ENCODE measurements around the gene ELP4. TPM values are rescaled to one million over a fixed set of nuclear protein-coding genes. Genes with fewer than 3 reads are reported as not detected.
"Not testable (repeated sequence)": the region's sequence is repeated elsewhere in the genome, so short reads cannot be mapped to it uniquely, and the experiment has no call there.

The ELP4 gene
- total RNA-seq, 1 donor from 2014 or later = 15.0 TPM

DNA sequence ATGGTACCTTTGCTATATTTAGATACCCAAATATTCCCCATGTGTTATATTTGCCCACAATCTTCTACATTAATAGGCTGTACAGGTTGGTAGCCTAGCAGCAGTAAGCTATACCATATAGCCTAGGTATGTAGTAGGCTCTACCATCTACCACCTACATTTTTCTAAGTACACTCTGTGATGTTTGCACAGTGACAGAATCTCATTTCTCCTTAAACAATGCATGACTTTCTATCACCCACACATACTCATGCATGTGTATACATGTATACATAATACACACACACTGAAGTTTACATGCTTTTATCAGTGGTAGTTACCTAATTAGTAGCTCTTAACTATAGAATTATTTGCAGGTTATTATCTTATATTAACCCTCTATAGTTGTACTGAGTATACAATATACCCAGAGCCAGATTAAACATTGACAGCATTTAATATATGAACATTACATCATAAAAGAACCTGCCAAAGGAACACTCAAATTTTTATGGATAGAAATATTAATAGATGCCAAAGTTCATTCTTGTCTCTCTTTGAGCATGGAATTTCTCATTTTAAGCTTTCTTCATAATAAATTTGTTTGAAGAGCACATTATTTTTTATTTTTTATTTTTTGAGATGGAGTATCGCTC is 51.4 kb downstream of the ELP4 start:
- H3K4me3 Mint-ChIP-seq (ENCODE audit: unreplicated experiment) = no peak overlapping the region
- H3K27me3 Mint-ChIP-seq (ENCODE audit: unreplicated experiment) = no peaks in the 10 kb centered on the region
- no peaks in the 10 kb centered on the region for H3K36me3 Mint-ChIP-seq (ENCODE audit: unreplicated experiment)
- H3K27ac Mint-ChIP-seq (ENCODE audit: unreplicated experiment) = no peak overlapping the region
- peaks cover 11% of the 10 kb centered on the region for H3K4me1 Mint-ChIP-seq (ENCODE audit: unreplicated experiment)
- no peak for DNase-seq (ENCODE audit: extremely low spot score, unreplicated experiment)
- H3K9me3 Mint-ChIP-seq (ENCODE audit: unreplicated experiment) = no peaks in the 10 kb centered on the region
- TF ChIP-seq, protein P1, sequence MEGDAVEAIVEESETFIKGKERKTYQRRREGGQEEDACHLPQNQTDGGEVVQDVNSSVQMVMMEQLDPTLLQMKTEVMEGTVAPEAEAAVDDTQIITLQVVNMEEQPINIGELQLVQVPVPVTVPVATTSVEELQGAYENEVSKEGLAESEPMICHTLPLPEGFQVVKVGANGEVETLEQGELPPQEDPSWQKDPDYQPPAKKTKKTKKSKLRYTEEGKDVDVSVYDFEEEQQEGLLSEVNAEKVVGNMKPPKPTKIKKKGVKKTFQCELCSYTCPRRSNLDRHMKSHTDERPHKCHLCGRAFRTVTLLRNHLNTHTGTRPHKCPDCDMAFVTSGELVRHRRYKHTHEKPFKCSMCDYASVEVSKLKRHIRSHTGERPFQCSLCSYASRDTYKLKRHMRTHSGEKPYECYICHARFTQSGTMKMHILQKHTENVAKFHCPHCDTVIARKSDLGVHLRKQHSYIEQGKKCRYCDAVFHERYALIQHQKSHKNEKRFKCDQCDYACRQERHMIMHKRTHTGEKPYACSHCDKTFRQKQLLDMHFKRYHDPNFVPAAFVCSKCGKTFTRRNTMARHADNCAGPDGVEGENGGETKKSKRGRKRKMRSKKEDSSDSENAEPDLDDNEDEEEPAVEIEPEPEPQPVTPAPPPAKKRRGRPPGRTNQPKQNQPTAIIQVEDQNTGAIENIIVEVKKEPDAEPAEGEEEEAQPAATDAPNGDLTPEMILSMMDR (IDR thresholded peaks at IDR 0.05) = no peak

DNA sequence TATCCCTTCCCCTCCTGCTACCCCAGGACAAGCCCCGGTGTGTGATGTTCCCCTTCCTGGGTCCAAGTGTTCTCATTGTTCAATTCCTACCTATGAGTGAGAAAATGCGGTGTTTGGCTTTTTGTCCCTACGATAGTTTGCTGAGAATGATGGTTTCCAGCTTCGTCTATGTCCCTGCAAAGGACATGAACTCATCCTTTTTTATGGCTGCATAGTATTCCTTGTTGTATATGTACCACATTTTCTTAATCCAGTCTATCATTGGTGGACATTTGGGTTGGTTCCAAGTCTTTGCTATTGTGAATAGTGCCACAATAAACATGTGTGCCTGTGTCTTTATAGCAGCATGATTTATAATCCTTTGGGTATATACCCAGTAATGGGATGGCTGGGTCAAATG is 55.0 kb downstream of the ELP4 start:
- DNase-seq (ENCODE audit: extremely low spot score, unreplicated experiment); H3K4me1 Mint-ChIP-seq (ENCODE audit: unreplicated experiment); H3K27me3 Mint-ChIP-seq (ENCODE audit: unreplicated experiment); H3K4me3 Mint-ChIP-seq (ENCODE audit: unreplicated experiment); H3K9me3 Mint-ChIP-seq (ENCODE audit: unreplicated experiment); H3K27ac Mint-ChIP-seq (ENCODE audit: unreplicated experiment); H3K36me3 Mint-ChIP-seq (ENCODE audit: unreplicated experiment): not testable (repeated sequence)

DNA sequence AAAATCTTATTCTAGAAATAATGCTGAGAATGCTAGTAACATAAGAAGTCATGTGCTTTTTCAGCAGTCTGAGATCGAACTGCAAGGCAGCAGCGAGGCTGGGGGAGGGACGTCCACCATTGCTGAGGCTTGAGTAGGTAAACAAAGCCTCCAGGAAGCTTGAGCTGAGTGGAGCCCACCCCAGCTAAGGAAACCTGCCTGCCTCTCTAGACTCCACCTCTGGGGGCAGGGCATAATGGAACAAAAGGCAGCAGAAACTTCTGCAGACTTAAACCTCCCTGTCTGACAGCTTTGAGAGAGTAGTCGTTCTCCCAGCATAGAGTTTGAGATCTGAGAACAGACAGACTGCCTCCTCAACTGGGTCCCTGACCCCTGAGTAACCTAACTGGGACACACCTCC is 64.6 kb downstream of the ELP4 start:
- peaks cover 15% of the 10 kb centered on the region for H3K36me3 Mint-ChIP-seq (ENCODE audit: unreplicated experiment)
- H3K27me3 Mint-ChIP-seq (ENCODE audit: unreplicated experiment); H3K27ac Mint-ChIP-seq (ENCODE audit: unreplicated experiment): not testable (repeated sequence)

DNA sequence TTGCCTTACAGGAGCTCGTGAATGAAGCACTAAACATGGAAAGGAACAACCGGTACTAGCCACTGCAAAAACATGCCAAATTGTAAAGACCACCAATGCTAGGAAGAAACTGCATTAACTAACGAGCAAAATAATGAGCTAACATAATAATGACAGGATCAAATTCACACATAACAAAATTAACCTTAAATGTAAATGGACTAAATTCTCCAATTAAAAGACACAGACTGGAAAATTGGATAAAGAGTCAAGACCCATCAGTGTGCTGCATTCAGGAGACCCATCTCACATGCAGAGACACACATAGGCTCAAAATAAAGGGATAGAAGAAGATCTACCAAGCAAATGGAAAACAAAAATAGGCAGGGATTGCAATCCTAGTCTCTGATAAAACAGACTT is 66.2 kb downstream of the ELP4 start:
- H3K4me1 Mint-ChIP-seq (ENCODE audit: unreplicated experiment); H3K4me3 Mint-ChIP-seq (ENCODE audit: unreplicated experiment); H3K27ac Mint-ChIP-seq (ENCODE audit: unreplicated experiment); H3K27me3 Mint-ChIP-seq (ENCODE audit: unreplicated experiment); DNase-seq (ENCODE audit: extremely low spot score, unreplicated experiment): not testable (repeated sequence)
- peaks cover 15% of the 10 kb centered on the region for H3K36me3 Mint-ChIP-seq (ENCODE audit: unreplicated experiment)
- H3K9me3 Mint-ChIP-seq (ENCODE audit: unreplicated experiment) = peaks cover 26% of the 10 kb centered on the region

More for the DNA sequence above, 64.6 kb downstream of the ELP4 start:
- not testable (repeated sequence) for H3K4me1 Mint-ChIP-seq (ENCODE audit: unreplicated experiment); DNase-seq (ENCODE audit: extremely low spot score, unreplicated experiment); H3K4me3 Mint-ChIP-seq (ENCODE audit: unreplicated experiment)
- peaks cover 24% of the 10 kb centered on the region for H3K9me3 Mint-ChIP-seq (ENCODE audit: unreplicated experiment)

DNA sequence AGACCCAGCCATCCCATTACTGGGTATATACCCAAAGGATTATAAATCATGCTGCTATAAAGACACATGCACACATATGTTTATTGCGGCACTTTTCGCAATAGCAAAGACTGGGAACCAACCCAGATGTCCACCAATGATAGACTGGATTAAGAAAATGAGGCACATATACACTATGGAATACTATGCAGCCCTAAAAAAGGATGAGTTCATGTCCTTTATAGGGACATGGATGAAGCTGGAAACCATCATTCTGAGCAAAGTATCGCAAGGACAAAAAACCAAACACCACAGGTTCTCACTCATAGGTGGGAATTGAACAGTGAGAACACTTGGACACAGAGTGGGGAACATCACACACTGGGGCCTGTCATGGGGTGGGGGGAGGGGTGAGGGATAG is 69.8 kb downstream of the ELP4 start:
- H3K4me3 Mint-ChIP-seq (ENCODE audit: unreplicated experiment); H3K27ac Mint-ChIP-seq (ENCODE audit: unreplicated experiment); DNase-seq (ENCODE audit: extremely low spot score, unreplicated experiment); H3K27me3 Mint-ChIP-seq (ENCODE audit: unreplicated experiment); H3K4me1 Mint-ChIP-seq (ENCODE audit: unreplicated experiment): not testable (repeated sequence)
- H3K36me3 Mint-ChIP-seq (ENCODE audit: unreplicated experiment) = peaks cover 11% of the 10 kb centered on the region
- H3K9me3 Mint-ChIP-seq (ENCODE audit: unreplicated experiment) = peaks cover 26% of the 10 kb centered on the region

DNA sequence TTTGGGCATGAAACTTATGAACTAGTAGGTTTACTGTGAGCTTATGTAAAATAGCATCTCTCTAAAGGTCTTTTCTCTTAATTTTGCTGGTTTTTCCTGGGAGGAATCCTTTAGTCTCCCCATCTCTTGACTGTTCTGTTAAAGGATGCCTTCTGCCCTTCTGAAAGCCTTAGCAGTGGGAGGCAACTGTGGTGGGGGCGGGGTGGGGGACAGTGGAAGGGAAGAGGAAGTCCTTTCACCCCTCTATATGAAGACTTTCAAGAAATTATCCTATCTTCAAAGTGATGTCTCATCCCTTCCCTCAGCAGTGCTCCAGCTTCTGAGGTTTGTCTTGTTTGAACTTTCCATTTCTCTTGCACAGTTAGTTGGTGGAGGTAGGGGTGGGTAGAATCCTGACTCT is 73.1 kb downstream of the ELP4 start:
- H3K4me1 Mint-ChIP-seq (ENCODE audit: unreplicated experiment) = no peaks in the 10 kb centered on the region
- no peak overlapping the region for H3K27ac Mint-ChIP-seq (ENCODE audit: unreplicated experiment)
- no peak overlapping the region for H3K4me3 Mint-ChIP-seq (ENCODE audit: unreplicated experiment)
- H3K27me3 Mint-ChIP-seq (ENCODE audit: unreplicated experiment) = no peaks in the 10 kb centered on the region
- H3K9me3 Mint-ChIP-seq (ENCODE audit: unreplicated experiment) = peaks cover 8% of the 10 kb centered on the region
- DNase-seq (ENCODE audit: extremely low spot score, unreplicated experiment) = no peak
- TF ChIP-seq, protein P1 (IDR thresholded peaks at IDR 0.05) = no peak
- no peaks in the 10 kb centered on the region for H3K36me3 Mint-ChIP-seq (ENCODE audit: unreplicated experiment)

DNA sequence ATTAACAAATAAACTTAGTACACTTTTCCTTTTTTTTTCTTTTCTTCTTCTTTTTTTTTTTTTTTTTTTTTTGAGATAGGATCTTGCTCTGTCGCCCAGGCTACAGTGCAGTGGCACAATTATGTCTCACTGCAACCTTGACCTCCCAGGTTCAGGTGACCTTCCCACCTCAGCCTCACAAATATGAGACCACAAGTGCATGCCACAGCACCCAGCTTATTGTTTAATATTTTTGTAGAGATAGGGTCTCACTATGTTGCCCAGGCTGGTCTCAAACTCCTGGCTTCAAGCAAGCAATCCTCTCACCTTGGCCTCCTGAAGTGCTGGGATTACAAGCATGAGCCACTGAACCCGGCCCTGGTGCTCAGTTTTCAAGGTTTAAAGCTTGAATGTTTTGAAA is 88.9 kb downstream of the ELP4 start:
- Mint-ChIP-seq H3K4me1 (ENCODE audit: unreplicated experiment) (peaks cover 3% of the 10 kb centered on the region), H3K27ac (ENCODE audit: unreplicated experiment) (no peak overlapping the region), H3K36me3 (ENCODE audit: unreplicated experiment) (peaks cover 7% of the 10 kb centered on the region)

More for the DNA sequence above, 88.9 kb downstream of the ELP4 start:
- no peak for DNase-seq (ENCODE audit: extremely low spot score, unreplicated experiment)
- H3K4me3 Mint-ChIP-seq (ENCODE audit: unreplicated experiment) = no peak overlapping the region
- H3K9me3 Mint-ChIP-seq (ENCODE audit: unreplicated experiment) = no peaks in the 10 kb centered on the region
- no peaks in the 10 kb centered on the region for H3K27me3 Mint-ChIP-seq (ENCODE audit: unreplicated experiment)
- TF ChIP-seq, protein P1 (IDR thresholded peaks at IDR 0.05) = no peak

Measured in osteocyte (in vitro differentiated cells).